Measurements from ENCODE around the gene MAN2C1. TPM values are rescaled to one million over a fixed set of nuclear protein-coding genes. Genes with fewer than 3 reads are reported as not detected.
"Not testable (repeated sequence)": the region's sequence is repeated elsewhere in the genome, so short reads cannot be mapped to it uniquely, and the experiment has no call there.

Gene MAN2C1
- total RNA-seq, 6 experiments from 2014 or later, result 45.4 to 120 (median 79.1) TPM

DNA sequence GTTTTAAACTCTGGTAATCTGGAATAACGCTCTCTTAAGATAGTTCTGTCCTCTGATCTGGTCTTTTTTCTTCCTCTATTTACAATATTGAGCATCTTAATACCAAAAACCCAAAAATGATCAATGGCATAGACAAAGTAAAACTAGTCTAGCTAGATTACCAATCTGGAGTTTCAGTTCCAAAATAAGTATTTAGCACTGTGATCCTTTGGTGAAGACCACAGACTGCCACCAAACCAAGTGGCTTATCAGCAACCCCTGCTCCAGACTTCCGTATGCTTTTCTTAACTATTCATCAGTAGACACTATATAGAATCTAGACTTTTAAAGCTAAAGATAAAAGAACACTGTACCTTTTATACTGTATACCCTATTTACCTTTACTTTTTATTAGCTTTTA lies 35.5 kb upstream of the MAN2C1 start:
- ATAC-seq, result no peak

GRCh38 chr15:75397494-75397893 lies 29.1 kb upstream of the MAN2C1 start:
- intact Hi-C loops (cut with DNase I), result no loop called here
- Histone ChIP-seq H3K4me1 (no peaks in the 10 kb centered on the region), H3K4me3 (no peak overlapping the region), H3K36me3 (peaks cover 0 to 92% (median 40%) of the 10 kb centered on the region in 4 donors), H3K9me3 (no peaks in the 10 kb centered on the region), H3K27ac (no peak overlapping the region), H3K27me3 (no peaks in the 10 kb centered on the region)
- no peak for TF ChIP-seq CTCF (IDR thresholded peaks at IDR 0.05)
- TF ChIP-seq POLR2A (IDR thresholded peaks at IDR 0.05), result no peak
- ATAC-seq (no peak), DNase-seq (no peak)
- WGBS (ENCODE audit: insufficient coverage, low coverage, low lambda C conversion rate, missing lambda C conversion rate), result 92% methylated on average over 2 of the region's 2 CpGs

More for the DNA sequence above, 35.5 kb upstream of the MAN2C1 start:
- no peak for DNase-seq
- Histone ChIP-seq H3K9me3 (no peaks in the 10 kb centered on the region), H3K36me3 (peaks cover 0 to 97% (median 17%) of the 10 kb centered on the region in 4 donors), H3K4me3 (no peak overlapping the region), H3K27me3 (no peaks in the 10 kb centered on the region), H3K4me1 (no peaks in the 10 kb centered on the region), H3K27ac (no peak overlapping the region)
- WGBS (ENCODE audit: insufficient coverage, low coverage, low lambda C conversion rate, missing lambda C conversion rate), result 87% methylated on average over 2 of the region's 2 CpGs
- TF ChIP-seq CTCF (IDR thresholded peaks at IDR 0.05) (no peak), POLR2A (IDR thresholded peaks at IDR 0.05) (no peak)
- intact Hi-C loops (cut with DNase I), result no loop called here

DNA sequence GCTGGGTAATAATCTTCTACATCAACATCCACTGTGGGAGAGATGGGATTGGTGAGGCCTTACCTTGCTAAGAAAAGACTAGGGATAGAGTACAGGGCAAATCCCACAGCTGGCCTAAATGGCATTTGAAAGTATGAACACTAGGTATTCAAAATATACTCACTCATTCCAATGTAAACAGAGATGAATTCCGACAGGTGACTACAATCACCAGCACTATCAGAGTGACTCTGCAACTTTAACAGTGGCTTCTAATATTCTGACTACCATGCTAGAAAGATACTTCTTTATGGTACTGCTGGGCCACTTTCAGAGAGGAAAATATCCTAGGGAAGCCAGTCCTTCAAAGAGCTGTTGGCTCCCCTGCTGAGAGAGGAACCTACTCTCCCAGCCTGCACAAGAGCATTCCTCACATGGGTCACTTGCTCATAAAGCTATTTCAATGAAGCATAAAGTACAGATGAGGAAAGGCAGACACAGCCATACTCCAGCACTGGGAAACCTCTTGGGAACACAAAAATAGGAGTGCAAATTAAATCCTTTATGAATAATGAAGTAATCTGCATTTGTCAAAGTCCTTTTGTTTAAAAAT lies 21.5 kb upstream of the MAN2C1 start:
- DNase-seq (no peak), ATAC-seq (no peak)
- peaks cover 0 to 2% (median 0%) of the 10 kb centered on the region in 4 donors for H3K4me1 ChIP-seq
- H3K36me3 ChIP-seq, result peaks cover 6 to 83% (median 36%) of the 10 kb centered on the region in 4 donors
- TF ChIP-seq POLR2A (IDR thresholded peaks at IDR 0.05) (no peak), CTCF (IDR thresholded peaks at IDR 0.05) (no peak)
- no peak overlapping the region for H3K27ac ChIP-seq
- intact Hi-C loops (cut with DNase I), result no loop called here
- WGBS (ENCODE audit: insufficient coverage, low coverage, low lambda C conversion rate, missing lambda C conversion rate), result no CpG with 5 or more reads among the region's 1 CpG
- H3K4me3 ChIP-seq, result no peak overlapping the region
- H3K9me3 ChIP-seq, result no peaks in the 10 kb centered on the region
- H3K27me3 ChIP-seq, result no peaks in the 10 kb centered on the region

DNA sequence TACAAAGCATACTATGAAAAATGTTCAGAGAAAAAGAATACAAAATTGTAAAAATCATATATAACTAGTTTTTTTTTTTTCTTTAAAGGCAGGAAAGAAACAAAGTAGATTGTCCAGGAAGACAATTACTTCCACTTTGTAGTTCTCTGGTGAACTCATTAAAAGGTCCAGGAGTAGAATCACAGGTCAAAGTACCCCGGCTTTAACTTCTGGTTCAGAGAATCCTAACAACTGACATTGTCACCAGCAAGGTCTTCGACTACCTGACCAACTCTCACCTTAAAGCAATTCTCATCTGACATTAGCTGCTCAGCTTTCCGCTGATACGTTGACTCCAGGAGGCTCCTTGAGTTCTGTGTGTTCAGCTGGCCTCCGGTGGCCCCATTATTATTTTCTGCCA lies 15.6 kb upstream of the MAN2C1 start:
- DNase-seq; H3K27me3 ChIP-seq; H3K9me3 ChIP-seq; H3K27ac ChIP-seq; intact Hi-C loops (cut with DNase I); H3K4me3 ChIP-seq: not testable (repeated sequence)
- H3K36me3 ChIP-seq, result peaks cover 5 to 82% (median 26%) of the 10 kb centered on the region in 4 donors
- H3K4me1 ChIP-seq, result peaks cover 0 to 17% (median 0%) of the 10 kb centered on the region in 4 donors
- ATAC-seq, result peak in 1 of 4 donors; percentile 38
- WGBS (ENCODE audit: insufficient coverage, low coverage, low lambda C conversion rate, missing lambda C conversion rate), result 48% methylated on average over 5 of the region's 5 CpGs

DNA sequence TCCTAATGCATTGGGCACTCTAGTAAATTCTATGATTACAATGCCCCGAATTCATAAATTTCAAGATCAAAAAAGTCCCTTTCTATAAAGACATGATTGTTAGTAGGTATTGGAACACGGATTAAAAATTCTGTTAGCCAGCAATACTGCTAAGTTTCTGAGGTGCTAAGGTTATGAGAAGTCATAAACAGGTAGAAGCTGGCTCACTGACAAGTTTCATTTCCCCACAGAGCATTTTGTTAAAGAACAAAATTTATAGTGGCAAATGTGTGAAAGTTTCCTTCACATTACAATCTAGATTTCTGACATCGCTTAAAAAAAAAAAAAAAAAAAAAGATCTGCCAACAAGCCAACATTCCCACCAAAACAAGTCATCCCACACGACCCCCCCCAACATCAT lies 12.4 kb upstream of the MAN2C1 start:
- H3K27ac ChIP-seq, result no peak overlapping the region
- H3K9me3 ChIP-seq, result no peaks in the 10 kb centered on the region

More for the DNA sequence above, 12.4 kb upstream of the MAN2C1 start:
- TF ChIP-seq CTCF (IDR thresholded peaks at IDR 0.05) (no peak), POLR2A (IDR thresholded peaks at IDR 0.05) (no peak)
- Histone ChIP-seq H3K4me1 (peaks cover 0 to 17% (median 0%) of the 10 kb centered on the region in 4 donors), H3K36me3 (peaks cover 0 to 82% (median 24%) of the 10 kb centered on the region in 4 donors), H3K4me3 (no peak overlapping the region), H3K27me3 (no peaks in the 10 kb centered on the region)
- 82% methylated on average over 4 of the region's 4 CpGs for WGBS (ENCODE audit: insufficient coverage, low coverage, low lambda C conversion rate, missing lambda C conversion rate)
- no peak for DNase-seq
- intact Hi-C loops (cut with DNase I), result no loop called here
- ATAC-seq, result no peak
